ENCODE data around the gene ZNF200.
A peak's percentile ranks its signal among the peaks of the same experiment; 100 is the strongest.
"Not testable (repeated sequence)": the region's sequence is repeated elsewhere in the genome, so short reads cannot be mapped to it uniquely, and the experiment has no call there.

The ZNF200 gene

DNA sequence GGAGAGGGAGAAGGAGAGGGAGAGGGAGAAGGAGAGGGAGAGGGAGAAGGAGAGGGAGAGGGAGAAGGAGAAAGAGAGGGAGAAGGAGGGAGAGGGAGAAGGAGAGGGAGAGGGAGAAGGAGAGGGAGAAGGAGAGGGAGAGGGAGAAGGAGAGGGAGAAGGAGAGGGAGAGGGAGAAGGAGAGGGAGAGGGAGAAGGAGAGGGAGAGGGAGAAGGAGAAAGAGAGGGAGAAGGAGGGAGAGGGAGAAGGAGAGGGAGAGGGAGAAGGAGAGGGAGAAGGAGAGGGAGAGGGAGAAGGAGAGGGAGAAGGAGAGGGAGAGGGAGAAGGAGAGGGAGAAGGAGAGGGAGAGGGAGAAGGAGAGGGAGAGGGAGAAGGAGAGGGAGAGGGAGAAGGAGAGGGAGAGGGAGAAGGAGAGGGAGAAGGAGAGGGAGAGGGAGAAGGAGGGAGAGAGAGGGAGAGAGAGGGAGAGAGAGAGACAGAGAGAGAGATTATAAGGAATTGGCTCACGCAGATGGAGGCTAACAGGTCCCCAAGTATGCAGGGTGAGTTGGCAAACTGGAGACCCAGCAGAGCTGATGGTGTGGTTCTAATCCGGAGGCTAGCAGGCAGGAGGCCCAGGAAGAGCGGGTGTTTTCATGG is 37.1 kb downstream of the ZNF200 start:
- DNase-seq: not testable (repeated sequence)

DNA sequence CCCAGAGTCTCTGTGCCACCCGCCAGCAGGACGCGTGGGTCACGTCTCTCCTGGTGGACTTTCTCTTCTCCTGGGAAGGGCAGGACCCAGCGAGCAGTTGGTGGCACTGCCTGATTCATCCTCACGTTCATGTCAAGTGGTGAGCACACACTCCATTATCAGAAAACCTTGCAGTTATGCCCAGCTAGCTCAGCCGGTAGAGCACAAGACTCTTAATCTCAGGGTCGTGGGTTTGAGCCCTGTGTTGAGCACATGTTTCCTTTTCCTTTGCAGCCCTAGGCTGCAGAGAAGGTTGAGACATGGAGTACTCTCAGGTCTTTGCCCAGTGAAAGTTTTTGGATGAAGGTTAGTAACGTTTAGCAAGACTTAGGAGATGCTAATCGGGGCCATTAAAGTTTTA is 39.0 kb downstream of the ZNF200 start:
- no peak for DNase-seq

DNA sequence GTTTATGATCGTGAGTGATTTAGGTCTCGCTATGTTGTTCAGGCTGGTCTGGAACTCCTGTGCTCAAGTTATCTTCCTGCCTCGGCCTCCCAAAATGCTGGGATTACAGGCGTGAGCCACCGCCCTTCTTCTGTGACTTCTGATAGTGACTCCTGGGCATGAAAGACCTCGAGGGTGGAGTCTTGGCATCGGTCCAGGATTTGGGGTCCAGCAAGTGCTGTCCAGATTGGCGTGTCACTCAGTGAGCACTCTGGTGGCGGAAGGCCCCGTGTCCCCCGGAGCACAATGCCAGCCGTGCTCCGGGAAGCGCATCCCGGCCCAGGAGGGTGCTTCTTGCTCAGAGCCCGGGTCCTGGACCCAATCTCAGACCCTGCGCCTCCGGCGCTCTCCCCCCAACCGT is 40.2 kb downstream of the ZNF200 start:
- no peak for DNase-seq

DNA sequence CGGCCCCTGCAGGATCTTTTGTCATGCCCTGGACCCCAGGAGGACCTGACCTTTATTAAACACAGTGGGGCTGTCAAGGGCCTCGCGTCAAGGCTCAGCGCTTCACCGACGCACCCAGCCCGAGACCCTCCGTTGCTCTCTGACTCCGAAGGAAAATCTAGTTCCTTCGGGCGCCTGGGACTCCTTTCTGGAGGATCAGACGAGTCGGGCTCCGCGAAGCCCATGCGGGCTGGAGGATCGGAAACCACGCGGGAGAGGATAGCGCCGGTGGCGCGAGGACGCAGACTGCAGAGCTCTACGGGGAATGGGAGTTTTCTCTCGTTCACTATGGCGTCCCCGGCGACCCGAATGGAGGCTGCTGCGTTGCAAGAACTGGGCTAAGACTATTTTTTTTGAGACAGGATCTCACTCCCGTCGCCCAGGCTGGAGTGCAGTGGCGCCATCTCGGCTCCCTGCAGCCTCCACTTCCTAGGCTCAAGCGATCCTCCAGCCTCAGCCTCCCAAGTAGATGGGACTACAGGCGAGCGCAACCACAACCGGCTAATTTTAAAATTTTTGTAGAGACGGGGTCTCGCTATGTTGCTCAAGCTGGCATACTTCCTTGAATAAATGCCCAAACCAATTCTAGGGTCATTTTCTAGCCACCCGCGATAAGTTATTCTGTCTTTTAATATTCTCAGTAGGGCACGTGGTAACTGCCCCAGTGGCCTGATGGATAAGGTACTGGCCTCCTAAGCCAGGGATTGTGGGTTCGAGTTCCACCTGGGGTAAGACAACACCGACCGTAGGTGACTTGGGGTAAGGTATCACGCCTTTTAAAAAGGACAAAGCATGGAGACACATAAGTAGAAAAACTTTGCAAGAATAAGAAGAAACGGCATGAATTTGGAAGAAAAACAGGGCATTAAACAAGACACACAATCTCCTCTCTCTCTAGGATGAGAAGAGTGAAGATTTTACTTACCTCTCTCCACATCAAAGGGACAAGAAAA is 41.4 kb downstream of the ZNF200 start:
- no peak for DNase-seq

DNA sequence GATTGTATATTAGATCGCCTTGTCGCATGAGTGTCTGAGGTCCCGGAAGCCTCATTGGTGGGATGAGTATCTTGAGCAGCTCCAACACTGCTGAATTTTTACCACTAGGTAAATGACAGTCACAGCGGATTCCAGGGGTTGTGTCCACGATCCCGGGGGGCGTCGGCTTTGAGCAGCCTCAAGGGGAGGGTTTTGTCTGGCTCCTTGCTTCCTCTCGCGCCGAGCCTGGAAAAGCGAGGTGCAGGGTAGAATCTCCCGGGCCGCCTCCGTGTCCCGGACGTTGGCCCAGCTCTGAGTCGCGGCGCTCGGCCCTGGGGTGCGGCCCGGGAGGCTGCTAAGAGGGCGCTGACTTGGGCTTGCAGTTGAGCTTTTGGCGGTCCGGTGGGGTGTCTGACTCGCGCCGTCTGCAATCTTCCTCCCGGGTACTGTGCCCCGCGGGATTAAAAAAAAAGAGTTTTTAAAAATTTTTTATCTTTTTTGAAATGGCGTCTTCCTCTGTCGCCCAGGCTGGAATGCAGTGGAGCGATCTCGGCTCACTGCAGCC is 42.4 kb downstream of the ZNF200 start:
- DNase-seq: no peak

DNA sequence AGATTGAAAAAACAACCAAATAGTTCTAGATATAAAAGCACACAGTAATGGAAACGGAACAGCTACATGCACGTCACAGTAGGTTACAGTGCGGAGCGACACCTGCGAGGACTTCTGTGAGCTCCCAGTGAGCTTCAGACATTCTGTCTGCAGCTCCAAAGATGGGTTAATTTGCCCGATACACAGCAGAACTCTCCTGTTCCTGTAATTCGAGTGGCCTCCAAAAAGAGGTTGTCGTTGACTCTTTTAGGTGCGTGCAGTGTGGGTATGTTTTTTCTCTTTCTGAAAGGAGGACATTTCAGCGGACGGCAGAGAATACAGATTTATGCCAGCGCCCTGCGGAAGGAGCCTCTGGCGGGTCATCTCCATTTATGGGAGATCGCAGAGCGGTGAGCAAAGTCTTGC is 44.0 kb downstream of the ZNF200 start:
- no peak for DNase-seq

DNA sequence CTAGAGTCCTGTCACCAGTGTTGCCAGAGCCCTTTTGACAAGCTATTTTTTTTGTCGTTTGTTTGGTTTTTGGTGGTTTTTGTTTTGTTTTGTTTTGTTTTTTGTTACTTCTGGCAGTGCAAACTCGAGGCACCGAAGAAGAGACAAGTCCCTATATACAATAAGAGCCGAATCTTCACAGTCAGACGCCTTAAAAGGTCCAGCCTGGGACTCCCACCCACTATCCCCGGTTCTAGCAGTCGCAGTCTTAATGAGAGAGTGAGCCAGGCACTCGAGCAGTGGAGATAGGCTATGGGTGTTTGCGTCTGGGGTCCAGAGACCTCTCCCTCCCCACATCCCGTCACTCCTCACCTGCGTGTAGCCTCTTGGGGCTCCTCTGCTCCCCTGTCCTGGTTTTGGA is 45.1 kb downstream of the ZNF200 start:
- no peak for DNase-seq

DNA sequence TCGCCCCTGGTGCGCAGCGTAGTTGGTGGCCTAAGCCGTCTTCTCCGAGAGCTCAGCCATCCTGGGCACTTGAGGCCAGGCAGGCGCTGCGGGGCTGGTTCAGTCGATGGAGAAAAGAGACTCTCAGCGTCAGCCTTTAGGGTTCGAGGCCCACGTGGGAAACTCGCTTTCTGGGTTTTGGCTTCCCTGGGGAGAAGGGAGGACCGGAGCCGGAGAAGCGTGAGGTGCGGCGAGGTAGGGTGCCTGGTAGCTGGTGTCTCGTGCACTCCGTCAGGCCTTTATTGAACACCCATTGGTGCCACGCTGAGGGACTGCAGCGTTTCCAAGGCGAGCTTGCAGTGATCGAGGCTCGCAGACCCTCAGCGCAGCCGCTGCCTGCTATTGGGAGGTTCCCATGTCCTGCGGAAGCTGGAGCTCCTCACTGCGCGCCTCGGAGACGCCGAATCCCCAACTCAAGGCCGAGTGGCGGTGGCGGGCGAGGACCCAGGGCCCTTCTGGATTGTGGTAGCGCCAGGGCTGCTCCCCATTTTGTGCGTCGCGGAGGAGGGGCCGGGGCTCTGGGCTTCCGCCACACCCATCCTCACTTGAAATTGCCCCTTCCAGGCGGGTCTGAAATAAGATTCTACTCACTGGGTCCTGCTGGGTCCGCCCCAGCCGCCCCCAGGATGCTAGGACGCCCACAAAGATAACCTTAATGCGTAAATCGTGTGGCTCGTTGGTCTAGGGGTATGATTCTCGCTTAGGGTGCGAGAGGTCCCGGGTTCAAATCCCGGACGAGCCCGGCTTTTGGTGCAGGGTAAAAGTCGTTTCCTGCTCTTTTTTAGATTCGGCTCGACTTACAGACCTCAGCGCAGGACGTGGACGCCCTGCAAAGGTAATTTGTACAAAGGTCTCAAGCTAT is 45.8 kb downstream of the ZNF200 start:
- peak; percentile 33 for DNase-seq

DNA sequence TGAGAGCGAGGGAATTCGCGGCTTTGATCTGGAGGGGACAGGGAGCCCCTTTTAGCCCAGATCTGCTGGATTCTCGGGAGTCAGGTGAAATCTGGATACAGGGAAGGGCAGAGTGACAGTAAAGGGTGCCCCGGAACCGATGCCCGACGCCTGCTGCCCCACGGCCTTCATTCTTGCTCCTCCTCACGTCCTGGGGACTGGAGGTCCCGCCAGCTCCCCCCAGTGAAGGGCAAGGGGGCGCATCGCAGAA is 46.4 kb downstream of the ZNF200 start:
- DNase-seq: no peak

DNA sequence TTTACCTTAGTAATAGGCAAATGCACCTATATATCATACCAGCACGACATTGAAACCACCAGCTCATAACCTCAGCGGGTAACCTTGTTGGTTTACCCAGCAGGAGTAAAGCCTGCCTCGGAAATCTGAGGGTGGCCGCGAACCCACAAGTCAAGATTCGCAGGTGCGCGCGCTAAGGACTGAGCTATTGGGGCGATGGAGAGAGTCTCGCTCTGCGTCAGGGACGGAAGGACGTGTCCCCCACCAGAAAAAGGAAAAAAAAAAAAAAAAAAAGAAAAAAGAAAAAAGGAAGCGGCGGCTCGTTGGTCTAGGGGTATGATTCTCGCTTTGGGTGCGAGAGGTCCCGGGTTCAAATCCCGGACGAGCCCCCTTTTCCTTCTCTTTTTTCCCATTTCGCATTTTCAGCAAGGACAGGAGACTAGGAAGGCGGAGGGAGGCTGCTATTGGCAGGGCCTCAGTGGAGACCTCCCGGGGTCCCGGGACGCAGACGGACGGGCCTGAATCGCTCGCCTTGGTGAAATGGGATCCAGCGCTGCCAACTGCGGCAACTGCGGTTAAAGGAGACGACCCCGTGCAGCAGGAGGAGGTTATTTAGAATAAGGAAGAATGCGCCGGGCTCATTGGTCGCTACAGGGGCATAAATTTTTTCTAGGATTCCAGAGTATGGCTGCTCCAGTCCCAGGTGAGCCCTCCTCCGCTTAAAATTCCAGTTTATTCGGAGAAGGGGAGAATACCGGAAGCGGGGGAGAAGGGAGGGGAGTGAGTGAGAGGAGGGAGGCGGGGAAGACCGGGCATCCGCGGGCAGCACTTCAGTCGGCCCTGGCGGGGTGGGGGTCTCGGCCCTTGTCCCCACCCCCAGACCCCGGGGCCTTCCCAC is 46.9 kb downstream of the ZNF200 start, which contains the start of gene OR1F1:
OR1F1 (plus strand) TSS at position 407 of the 877 bp plus-strand sequence.
- DNase-seq: peak; percentile 53

DNA sequence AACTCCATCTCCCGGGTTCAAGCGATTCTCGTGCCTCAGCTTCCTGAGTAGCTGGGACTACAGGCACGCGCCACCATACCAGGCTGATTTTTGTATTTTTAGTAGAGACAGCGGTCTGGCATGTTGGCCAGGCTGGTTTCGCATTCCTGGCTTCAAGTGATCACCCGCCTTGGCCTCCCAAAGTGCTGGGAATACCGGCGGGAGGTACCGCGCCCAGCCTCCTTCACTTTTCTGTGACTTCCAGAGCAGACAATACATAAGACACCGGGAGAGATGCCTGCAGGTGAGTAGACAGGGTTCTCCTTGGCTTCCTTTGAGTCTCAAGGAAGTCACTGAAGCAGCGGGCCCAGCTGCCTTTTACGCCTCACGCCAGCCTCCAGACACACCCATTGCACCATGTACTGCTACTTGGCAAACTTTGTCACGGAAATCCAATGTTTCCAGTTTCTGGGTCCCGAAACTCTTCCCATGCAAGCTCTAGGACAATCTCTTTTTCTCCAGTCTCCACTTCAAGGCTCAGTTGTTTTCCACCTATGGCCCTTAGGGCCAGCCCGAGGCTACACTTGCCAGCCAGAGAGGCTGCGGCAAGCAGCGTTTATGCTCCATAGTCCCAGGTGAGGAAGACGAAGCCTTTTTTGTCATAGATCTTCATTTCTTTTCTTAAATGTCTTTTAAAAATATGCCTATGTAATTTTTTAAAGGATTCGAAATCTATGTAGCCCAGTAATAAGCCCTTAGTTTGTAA is 47.8 kb downstream of the ZNF200 start:
- DNase-seq: no peak

DNA sequence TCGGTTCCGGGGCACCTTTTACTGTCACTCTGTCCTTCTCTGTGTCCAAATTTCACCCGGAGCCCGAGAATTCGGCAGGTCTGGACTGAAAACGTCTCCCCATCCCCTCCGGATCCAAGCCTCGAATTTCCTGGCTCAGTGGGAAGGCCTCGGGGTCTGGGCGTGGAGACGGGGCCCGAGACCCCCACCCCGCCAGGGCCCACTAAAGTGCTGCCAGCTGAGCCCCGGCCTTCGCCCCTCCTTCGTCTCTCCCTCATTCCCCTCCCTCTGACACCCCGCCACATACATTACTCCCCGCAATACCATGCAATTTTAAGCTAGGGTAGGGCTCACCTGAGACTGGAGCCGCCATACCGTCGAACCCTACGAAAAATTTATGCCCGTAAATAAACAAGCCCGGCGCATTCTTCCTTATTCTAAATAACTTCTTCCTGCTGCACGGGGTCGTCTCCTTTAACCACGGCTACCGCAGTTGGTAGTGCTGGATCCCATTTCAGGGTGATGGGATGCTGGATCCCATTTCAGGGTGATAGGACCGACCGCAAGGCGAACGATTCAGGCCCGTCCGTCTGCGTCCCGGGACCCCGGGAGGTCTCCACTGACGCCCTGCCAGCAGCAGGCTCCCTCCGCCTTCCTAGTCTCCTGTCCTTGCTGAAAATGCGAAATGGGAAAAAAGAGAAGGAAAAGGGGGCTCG is 51.4 kb downstream of the ZNF200 start:
- no peak for DNase-seq

DNA sequence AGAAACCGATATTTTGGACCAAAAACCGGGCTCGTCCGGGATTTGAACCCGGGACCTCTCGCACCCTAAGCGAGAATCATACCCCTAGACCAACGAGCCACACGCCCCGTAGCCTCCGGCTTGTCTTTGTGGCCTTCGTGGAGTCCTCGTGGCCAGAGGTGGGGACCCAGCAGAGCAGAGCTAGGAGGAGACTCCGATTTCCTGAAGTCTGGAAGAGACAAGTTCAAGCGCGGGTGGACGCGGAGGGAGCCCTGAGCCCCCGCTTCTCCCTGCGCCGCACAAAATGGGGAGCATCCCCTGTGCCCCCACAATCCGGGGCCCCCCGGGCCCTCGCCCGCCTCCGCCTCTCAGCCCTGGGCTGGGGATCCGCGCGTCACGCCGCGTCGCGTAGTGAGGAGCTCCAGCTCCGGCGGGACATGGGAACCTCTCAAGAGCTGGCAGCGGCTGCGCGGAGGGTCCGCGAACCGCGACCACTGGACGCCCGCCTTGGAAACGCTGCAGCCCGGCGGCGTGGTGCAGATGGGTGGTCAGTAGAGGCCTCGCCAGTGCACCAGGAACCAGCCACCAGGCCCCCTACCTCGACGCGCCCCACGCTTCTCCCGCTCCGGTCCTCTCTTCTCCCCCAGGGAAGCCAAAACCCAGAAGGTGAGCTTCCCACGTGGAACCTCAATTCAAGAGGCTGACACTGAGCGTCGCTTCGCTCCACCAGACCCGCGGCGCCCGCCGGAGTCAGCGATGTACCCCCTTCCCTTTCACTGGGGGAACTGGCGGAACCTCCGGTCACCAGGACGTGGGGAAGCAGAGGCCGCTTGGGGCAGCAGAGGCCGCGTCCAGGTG is 52.1 kb downstream of the ZNF200 start:
- DNase-seq: peak; percentile 47

DNA sequence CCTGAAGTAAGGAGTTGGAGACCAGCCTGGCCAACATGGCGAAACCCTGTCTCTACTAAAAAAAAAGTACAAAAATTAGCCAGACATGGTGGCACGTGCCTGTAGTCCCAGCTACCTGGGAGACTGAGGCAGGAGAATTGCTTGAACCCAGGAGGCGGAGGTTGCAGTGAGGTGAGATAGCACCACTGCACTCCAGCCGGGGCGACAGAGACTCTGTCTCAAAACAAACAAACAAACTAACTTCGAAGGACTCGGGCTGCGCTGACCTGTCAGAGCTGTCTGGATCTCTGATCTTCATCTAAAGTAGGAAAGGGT is 52.7 kb downstream of the ZNF200 start:
- DNase-seq: not testable (repeated sequence)

DNA sequence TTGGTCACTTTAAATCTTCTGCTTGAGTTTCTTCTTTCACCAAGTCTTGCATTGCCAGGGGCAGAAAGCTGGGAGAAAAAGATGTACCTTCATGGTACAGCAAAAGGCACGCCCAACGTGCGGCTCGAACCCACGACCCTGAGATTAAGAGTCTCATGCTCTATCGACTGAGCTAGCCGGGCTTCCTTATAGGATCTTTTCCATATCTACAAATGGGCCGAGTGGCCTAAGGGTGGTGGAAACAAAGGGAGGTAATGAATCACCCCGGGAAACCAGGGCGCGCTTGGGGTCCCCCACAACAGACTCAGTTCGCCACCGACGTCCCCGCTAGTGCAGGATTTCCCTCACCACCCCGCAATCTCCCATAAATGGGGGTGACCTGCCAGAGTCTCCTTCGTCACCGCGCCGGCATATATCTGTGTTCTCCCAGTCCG is 54.5 kb downstream of the ZNF200 start:
- DNase-seq: no peak

DNA sequence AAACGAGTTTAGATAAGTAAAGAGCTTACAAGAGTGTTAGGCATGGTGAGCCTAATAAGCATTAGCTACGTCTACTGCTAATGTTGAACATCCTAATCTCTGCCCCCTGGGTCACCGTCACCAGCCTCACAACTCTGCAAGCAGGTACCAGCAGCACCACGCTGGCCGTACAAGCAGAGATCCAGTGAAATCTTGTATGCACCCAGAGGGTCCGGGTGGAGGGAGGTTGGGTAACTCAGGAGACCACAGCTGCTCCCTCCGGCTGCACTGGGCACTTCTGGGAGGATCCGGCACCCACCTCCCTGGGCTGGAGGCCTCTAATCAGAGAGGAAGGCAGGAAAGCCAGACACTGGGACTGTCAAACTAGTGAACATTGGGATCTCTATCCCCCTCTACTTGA is 55.3 kb downstream of the ZNF200 start:
- DNase-seq: no peak

DNA sequence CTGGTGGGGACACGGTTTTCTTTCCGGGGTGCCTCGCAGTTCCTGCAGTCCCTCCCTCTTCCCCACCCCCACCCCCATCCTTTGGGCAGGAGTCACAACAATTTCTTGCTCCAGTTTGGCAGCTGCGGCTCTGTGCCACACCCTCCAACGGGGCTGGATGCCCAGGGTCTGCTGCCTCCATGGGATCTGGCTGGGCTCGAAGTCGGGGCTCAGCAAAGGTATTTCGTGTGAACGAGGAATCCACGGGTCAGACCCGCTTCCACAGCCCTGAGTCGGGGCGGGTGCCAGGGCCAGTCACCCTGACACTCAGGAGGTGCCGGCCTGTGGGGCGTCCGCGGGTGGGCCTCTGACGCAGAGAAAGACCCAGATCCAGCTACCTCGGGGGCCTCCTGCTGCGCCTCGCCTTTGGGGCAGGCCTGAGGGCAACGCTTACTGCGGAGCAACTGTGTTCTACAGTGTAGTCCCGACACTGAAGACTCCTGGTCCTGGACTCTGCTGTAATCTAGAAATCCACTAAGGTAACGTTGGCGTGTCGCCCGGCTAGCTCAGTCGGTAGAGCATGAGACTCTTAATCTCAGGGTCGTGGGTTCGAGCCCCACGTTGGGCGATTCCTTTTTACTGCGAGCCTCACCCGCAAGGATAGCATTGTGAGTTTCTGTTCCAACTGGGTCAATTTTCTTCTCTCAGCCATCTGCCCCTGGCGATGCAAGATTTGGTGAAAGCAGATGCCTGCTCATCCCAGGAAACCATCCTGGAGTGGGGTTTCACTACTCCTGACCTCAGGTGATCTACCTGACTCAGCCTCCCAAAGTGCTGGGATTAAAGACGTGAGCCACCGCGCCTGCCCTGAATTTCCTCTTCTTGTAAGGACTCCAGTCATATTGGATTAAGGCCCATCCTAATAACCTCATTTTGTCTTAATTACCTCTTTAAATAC is 59.5 kb downstream of the ZNF200 start:
- DNase-seq: peak; percentile 54

DNA sequence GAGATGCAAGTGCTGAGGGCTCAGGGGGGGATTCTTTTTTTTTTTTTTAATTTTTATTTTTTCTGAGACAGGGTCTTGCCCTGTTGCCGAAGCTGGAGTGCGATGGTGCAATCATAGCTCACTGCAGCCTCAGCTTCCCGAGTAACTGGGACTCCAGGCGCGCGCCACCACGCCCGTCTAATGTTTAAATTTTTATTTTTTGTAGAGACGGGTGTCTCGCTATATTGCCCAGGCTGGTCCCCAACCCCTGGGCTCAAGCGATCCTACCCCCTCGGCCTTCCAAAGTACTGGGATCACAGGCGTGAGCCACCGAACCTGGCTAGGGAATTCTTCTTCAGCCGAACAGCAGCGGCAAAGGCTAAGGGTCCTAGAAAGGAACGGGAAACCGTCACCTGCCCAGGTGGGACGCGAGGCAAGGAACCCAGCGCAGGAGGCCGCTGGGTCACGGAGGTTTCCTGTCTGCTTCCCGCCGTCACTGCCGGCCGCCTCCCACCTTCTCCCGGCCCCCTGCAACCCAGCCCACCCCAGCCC is 60.3 kb downstream of the ZNF200 start:
- no peak for DNase-seq

Data from kidney glomerular epithelial cell (primary cell).